Measurements from ENCODE around the gene RSPO3.
"Not testable (repeated sequence)": the region's sequence is repeated elsewhere in the genome, so short reads cannot be mapped to it uniquely, and the experiment has no call there.

Gene RSPO3, protein sequence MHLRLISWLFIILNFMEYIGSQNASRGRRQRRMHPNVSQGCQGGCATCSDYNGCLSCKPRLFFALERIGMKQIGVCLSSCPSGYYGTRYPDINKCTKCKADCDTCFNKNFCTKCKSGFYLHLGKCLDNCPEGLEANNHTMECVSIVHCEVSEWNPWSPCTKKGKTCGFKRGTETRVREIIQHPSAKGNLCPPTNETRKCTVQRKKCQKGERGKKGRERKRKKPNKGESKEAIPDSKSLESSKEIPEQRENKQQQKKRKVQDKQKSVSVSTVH

DNA sequence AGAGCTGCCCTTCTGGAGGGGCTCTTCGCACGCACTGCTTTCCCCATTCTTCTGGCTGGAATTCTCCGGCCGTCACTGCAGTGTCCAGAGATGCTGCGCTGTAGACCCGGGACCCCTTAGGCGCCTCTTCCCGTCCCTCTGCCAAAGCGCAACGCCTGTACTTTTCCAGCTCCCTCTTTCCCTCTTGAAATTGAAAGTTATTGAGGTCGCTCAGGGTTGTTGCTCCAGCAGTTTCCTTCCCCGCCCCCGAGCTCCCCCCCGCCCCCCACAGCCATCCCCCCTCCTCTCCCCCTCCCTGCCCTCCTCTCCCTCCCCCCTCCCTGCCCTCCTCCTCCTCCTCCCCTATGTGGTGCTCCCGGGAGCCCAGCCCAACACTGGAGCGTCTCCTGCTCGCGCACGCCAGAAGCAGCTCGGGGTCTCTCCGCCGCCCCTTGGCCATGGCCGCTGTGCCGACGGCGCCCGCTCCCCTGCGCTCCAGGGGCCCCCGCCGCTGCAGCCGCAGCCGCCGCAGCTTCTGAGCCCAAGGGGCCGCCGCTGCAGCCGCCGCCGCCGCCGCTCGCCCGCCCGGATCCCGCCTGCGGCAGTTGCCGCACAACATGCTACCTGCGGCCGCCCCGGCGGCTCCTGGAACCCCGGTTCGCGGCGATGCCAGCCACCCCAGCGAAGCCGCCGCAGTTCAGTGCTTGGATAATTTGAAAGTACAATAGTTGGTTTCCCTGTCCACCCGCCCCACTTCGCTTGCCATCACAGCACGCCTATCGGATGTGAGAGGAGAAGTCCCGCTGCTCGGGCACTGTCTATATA lies at the start of gene RSPO3:
RSPO3 (plus strand) TSS at position 374 of the 804 bp plus-strand sequence. CDS start 522 bp downstream, outside the sequence.
- no peak for DNase-seq

DNA sequence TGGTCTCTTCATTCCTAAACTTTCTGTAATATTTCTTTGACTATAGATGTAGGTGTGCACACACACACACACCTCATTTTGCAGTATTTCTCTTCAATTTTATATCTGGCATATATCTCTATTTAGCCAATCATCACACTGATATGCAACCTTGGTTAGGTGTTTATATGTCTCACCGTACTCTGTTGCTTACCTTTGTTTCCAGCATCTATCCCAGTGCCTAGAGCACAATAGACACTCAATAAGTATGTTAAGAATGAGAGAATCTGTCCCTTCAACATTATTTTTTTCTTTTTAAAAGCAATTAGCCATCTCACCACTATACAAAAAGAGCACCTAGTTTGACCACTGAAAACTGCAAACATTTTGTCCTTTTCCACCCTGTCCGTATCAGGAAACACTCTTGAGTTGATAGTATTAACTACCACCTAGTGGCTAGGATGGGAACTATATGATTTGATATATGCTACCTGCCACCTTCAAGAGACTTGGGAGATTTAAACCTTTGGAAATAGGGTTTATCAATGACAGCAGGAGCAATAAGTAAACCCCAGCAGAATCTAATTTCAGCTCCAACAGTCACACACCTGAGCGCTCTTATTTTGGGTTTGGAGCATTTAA lies 48.7 kb upstream of the RSPO3 start:
- no peak for DNase-seq

DNA sequence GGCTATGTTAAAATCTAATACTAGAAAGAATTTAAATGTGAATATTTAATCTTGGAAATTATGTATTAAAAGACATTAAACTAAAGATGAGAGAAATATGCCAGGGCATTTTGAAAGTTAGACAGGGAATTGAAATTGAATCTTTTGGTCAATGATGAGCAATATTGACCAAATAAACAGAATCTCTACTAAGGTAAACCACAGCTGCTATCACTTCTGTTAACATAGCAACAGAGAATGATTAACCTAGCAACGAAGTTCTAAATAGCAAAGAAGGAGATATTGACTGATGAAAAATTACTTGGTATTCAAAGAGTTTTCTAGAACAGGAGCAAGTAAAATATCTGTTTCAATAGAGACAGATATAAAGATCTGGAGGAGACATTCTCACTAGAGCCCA lies 45.2 kb upstream of the RSPO3 start:
- DNase-seq: no peak

DNA sequence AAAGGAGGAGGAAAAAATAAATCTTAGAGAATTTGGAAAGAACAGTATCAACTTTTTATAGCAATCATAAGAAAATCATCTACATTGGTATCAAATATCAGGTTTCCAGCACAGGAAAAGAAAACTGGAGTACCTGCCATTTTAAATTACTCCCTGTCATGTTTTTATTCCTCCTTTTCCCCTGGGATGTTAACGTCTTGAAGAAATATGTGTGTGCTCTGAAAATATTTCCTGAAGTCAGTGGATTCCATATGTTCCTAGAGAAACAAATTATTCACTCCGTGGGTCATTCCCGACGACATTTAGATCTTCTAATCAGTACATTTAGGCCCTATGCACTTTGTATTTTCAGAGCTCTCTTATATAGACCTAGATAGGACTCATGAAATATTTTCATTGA lies 42.0 kb upstream of the RSPO3 start:
- no peak for DNase-seq

DNA sequence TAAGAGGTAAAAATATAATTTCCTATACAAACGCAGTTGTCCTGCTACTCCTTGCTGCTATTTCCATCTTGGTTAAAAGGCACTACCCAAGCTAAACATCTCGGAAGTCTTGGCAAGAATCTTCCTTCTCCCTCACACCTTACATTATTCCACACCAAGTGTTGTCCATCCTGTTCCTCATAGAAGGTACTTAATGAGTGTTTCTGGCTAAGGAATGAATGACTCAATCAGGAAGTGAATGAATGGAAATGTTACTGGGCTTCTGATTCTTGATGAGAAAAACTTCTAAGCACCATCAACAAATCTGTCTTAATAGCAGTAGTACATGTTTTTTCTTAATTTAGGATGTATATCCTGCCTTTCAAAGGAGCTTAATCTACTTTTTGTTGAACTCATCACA lies 40.6 kb upstream of the RSPO3 start:
- no peak for DNase-seq

DNA sequence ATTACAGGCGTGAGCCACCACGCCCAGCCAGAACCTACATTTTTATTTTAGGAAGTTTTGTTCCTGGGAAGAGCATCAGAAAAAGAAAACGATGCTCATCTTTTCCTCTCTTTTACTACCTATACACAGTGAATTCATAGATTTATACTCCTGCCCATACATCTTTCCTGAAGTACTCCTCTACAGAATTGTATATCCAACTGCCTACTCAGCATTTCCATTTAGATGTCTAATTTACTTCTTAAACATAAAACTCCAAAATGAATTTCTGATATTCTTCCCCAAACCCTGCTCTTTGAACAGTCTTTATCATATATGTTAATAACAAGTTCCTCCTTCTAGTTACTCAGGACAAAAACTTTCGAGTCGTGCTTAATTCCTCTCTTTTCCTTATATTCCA lies 39.8 kb upstream of the RSPO3 start:
- DNase-seq: no peak

DNA sequence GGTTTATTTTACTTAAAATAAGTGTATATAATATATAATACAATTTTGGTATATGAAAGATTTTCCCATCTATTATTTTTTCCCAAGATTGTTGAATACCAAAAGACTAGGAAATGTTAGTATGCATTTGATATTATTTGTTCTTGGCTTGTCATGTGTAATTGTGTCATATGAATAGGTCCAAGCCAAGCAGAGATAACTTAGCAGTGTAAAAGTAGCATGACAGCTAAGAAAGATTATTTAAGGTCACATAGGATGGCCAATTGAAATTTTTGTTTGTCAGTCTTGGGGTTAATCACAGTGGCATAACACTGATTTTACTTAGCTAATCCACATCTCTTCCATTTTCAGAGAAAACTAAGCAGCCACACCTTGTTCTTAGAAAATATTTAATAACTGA lies 38.8 kb upstream of the RSPO3 start:
- no peak for DNase-seq

DNA sequence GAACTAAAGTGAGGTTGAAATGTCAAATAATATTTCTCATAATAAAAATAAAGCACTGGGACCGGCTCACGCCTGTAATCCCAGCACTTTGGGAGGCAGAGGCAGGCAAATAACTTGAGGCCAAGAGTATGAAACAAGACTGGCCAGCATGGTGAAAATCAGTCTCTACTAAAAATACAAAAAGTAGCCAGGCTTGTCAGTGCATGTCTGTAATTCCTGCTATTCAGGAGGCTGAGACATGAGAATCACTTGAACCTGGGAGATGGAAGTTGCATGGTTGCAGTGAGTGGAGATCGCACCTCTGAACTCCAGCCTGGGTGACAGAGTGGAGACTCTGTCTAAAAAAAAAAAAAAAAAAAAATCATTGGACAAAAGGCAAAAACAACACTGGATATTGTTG lies 38.4 kb upstream of the RSPO3 start:
- DNase-seq: no peak

DNA sequence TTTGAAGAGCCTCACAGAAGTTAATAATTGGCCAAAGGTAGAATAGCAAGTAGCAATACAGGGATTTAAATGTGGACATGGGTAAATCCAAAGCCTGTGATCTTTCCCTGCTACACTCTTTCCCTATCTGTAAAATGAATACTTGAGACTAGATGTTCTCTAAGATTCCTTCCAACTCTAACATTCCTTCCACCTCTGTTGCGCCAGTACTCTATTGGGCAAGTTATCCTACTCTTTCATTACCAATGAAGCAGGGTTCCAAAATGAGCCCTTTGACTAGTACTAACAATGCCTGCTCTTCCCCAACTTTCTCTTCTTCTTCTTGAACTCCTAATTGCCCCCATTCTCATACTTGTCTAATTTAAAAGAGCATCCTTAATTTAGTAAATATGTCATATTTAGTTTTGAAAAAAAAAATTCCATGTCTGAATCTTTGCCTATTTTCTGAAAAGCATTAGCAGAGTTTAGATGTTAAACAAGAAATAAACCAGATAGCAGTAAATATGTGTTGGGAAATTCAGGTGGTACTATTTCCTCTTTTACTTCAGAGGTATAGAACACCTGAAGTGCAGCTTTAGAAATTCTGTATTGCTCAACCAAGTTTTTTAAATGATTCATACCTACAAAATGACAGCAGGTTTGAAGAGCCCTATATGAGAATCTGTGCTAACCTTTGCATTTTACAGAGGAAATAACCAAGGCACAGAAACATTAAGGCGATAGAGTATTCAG lies 35.1 kb upstream of the RSPO3 start:
- DNase-seq: no peak

DNA sequence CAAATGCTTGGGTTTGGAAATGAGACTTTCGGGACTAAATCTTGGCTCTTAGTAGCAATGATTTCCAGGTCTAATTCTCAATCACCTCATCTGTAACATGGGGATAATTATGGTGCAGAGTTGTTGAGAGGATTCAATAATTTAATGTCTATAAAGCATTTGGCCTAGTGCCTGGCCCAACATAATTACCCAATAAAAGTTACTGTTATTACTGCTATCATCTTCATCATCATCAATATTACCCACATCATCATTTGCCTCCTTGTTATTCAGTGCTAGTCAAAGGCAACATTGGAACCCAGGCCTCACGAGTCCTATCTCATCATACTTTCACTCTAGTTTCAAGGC lies 34.5 kb upstream of the RSPO3 start:
- no peak for DNase-seq

DNA sequence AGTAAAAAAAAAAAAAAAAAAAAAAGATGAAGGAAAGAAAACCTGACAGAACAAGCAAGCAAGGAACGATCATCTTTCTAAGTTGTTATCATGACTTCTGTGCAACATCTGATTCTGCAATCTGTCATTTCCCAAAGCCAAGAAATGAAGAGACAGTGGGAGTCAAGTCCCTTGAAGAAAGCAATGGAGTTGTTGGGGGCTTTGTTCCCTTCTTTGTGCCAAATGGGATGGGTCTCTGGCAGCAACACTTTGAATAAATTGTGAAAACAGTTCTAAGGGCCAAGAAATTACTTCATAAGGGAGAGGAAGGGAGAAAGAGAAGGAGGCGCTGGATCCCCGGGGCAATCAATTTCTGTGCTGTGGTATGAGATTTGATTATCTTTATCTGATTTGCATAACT lies 33.3 kb upstream of the RSPO3 start:
- DNase-seq: no peak

DNA sequence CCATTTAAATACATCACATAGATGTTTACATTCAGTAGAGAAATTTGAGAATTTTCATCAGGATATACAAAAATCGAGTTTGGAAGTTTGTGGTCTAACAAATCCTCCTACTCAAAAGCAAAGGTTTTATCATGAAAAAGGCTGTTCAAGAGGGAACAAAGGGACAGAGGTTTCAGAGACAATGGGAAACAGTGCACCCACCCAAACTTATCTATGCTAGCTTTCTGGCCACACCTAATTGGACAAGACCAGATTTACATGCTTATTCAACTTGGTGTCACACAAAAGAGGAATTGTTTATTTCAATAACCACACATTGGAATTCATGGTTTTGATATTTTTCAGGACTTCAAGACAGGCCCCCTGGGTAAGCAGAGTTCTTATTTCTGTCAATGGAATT lies 28.4 kb upstream of the RSPO3 start:
- no peak for DNase-seq

DNA sequence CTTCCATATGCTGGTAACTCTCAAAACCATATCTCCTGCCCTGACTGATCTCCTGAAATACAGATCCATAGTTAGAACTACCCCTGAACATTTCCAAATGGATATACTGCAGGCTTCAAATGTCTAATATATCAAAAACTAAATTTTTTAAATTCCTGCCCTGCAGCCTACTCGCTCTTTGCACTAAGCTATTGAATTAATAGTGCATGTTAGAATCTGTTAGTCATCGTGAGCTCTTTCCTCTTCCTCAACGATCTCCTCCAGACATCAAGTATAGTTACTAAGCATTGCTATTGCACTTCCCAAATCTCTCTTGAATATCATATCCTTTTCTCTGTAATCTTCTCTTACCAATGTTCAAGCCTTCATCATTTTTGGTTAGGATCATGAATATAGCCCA lies 26.0 kb upstream of the RSPO3 start:
- DNase-seq: no peak

DNA sequence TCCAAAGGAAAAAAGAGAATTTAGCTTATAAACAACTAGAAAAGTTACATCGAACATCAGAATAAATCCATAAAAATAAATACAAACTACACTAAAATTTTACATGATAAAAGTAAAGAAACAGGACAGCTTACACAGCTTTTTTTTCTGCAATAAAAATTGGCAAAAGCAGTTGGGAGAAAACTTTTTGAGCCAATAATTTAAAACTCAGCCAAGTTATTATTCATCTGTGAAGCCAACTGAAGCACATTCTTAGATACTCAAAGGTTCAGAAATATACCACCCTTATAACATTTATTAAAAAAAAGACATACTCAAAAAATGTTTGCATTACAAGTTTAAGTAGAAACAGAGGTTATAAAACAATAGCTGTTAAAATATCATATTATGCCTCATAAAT lies 23.7 kb upstream of the RSPO3 start:
- DNase-seq: no peak

DNA sequence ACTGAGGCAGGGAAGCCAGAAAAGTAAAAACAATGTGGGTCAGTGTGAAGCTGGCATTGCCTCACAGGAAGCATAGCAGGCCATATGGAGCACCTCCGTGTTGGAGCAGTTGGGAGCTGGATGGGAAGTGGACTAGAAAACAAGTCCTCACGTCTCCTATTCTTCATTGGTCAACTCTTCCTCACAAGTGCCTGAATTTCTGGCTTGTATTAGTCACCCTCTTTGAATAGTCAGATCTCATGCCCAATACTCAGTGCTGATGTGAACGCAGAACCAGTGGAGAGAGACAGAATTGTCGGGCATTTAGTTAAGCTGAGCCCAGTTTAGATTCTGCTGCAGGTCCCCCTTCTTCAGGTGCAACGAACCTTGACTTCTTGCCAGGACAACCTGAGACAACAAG lies 22.3 kb upstream of the RSPO3 start:
- DNase-seq: no peak

DNA sequence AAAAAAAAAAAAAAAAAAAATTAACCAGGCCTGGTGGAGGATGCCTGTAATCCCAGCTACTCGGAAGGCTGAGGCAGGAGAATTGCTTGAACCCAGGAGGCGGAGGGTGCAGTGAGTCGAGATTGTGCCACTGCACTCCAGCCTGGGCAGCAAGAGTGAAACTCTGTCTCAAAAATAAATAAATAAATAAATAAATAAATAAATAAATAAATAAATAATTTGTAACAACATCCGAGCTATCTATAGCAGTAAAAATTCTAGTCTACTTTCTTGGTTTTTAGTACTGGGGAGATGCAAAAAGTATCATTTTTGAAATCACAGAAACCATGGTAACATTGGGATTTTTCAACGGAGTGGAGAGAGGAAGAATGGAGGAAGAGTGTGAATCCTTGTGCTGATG lies 21.0 kb upstream of the RSPO3 start:
- DNase-seq: not testable (repeated sequence)

DNA sequence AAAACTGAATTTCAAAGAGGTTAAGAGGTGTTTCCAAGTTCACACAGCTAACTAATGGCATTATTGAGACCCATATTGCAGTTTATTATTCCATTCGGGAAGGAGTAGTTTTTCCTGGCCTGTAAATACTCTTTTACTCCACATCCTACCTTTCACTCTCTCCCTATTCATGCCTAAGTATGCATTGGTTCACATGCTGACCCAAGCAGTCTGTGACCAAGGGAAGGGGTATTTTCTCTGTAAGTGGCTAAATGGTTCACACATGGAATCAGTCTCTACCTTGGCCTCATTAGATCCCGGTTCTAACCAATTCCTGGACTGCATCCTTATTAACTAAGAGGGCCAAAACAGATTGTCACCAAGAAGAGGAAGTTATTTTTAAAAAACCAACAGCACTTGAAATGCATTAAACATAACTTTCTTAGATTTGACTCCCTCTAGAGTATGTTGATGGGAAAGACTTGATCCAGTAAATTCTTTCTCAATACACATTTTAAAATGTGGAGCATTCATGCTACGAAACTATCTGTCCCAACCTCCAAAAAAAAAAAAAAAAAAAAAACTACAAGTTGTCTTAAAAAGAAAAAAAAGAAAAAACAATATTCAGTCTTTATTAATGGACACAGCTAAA lies 17.8 kb upstream of the RSPO3 start:
- no peak for DNase-seq

DNA sequence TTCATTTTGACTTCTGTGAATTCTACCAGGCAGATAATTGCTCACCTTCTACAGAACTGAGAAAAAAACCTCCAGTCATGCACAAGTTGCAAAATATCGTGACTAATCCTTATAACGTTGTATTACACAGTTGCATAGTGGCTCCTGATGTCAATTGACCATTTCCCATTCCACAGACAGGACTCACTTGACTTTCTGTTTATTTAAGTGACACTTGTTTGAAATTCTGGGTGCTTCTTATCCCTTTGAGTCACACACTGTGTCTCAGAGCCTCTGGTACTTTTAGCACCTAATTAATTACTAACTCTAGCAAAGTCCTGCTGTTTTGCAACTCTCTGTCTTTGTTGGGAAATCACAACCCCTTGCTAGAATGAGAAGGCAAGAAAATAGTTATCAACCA lies 16.2 kb upstream of the RSPO3 start:
- DNase-seq: no peak

DNA sequence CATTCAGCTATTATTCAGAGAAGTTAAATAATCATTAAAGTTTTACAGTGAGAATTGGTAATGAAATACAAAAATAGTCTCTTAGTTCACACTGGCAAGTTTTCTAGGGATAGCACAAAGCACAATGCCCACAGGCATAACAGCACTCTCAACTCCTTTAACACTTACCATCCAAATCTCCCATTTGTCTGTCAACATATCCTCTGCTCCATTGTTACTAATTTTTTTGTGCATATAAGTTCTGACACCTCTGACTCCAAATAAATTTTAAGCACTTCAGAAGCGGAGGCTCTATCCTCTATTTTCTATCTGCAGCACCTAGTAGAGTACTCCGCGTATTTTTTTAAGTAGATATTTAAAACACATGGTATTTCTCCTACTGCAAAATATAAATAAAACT lies 15.6 kb upstream of the RSPO3 start:
- no peak for DNase-seq

DNA sequence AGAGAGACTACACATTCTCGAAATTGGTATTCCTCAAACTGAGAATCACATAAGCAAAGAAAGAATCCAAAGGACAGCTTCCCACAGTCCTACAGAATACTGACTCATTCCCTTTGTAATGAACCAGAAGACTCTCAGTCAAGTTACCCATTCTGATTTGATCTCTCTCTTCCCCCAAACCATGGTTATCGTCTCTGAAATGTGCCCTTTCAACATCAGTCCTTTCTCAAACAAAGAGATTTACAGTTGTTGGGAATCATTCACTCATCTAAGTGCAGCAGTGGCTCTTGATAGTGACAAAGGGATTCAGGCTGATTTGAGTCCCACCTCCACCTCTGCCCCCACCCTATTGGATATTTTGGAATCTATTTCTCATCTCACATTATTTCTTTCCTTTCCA lies 15.0 kb upstream of the RSPO3 start:
- no peak for DNase-seq

DNA sequence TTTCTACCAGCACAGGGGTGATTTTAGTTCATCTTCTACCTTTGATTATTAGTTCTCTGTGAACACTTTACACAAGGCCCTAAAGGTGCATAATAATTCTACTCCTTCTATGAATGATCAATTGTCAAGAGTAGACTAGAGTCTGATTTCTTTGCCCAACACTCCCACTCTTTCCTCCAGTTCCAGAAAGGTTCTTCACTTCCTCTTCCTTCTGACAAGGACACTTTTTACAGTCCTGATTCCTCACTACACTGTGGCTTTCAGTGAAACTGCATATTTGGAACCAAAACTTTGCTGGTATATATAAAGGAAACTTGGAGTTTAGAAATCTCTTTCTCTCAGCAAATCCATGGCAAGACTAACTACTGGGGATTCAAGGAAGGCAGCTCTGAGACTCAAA lies 10.6 kb upstream of the RSPO3 start:
- no peak for DNase-seq

DNA sequence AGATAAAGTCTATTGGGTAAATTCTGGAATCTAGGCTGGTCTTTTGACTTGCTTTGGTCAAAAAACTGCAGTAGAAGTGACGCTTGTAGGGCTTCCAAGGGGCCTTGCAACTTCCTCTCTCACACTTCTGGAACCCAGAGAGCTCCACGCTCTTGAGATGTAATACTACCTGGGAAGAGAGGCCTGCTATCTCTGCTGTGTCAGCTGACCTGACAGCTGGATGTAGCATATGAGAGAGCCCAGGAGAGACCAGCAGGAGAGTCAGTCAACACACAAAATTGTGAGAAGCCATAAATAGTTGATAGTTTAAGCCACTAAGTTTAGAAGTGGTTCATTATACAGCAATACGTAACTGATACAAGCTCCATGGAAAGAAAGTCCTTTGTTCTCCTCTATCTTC lies 7.8 kb upstream of the RSPO3 start:
- no peak for DNase-seq

DNA sequence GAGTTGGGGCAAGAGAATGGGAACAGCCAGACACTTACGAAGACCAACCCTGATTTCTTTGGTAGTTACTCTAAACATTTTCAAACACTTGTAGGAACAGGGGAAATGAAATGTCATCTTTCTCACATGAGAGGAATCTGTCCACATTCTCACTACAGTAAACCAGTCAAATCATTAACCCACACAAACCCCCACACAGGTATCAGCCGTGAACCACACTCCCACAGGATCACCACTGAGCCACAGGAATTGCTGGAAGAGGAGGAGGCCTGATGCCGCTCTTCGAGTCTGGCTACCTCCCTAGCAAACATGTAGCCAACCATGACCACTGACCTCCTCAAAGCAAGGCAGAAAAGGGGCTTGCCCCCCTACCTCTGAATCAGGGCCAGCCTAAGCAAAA lies 6.9 kb upstream of the RSPO3 start:
- no peak for DNase-seq
